GM12801 (cell line): ENCODE data around the gene TM9SF4.

Source experiments
- TF ChIP-seq, protein P1 (sequence below): IDR thresholded peaks from one replicate; pipeline ENCODE4 v1.5.1; 2011; ENCODE audit warnings: control low read depth; ENCODE audit not compliant: insufficient read length; ENCODE audit errors: extremely low read depth

The TM9SF4 gene

DNA sequence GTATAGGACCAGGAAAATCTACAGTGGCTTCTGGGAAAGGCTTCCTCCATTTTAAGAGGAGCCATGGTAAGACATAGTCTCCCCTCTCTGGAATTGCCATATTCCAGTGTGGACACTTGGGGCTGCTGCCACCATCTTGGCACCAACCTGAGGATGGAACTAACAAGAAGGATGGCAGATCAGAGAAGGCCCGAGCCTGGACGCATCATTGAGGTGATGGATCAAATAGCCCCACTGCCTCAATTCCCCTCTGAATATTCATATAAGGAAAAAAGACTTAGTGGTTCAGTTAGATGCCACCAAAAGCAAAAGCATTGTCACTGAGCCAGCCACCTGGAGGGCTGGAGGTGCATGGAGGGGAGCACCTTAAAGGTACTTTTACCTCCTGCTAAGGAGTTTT lies 72.1 kb downstream of the TM9SF4 start:
- TF ChIP-seq, protein P1, sequence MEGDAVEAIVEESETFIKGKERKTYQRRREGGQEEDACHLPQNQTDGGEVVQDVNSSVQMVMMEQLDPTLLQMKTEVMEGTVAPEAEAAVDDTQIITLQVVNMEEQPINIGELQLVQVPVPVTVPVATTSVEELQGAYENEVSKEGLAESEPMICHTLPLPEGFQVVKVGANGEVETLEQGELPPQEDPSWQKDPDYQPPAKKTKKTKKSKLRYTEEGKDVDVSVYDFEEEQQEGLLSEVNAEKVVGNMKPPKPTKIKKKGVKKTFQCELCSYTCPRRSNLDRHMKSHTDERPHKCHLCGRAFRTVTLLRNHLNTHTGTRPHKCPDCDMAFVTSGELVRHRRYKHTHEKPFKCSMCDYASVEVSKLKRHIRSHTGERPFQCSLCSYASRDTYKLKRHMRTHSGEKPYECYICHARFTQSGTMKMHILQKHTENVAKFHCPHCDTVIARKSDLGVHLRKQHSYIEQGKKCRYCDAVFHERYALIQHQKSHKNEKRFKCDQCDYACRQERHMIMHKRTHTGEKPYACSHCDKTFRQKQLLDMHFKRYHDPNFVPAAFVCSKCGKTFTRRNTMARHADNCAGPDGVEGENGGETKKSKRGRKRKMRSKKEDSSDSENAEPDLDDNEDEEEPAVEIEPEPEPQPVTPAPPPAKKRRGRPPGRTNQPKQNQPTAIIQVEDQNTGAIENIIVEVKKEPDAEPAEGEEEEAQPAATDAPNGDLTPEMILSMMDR = no peak

- TF ChIP-seq, protein P1 = no peak
These were observed 74.6 kb downstream of the TM9SF4 start for GRCh38 chr20:32183947-32184635.

GRCh38 chr20:32184961-32185603 lies 75.6 kb downstream of the TM9SF4 start:
- TF ChIP-seq, protein P1 = no peak

GRCh38 chr20:32186506-32186905 lies 77.0 kb downstream of the TM9SF4 start:
- TF ChIP-seq, protein P1 = no peak

GRCh38 chr20:32188376-32189122 lies 79.0 kb downstream of the TM9SF4 start:
- TF ChIP-seq, protein P1 = no peak

GRCh38 chr20:32189123-32189410 lies 79.6 kb downstream of the TM9SF4 start:
- TF ChIP-seq, protein P1 = no peak
